Activated CD4-positive, alpha-beta T cell treated with anti-CD3 and anti-CD28 coated beads for 36 hours (primary cell): ENCODE data around the gene TSHR. TPM values are rescaled to one million over a fixed set of nuclear protein-coding genes. Genes with fewer than 3 reads are reported as not detected.
A peak's percentile ranks its signal among the peaks of the same experiment; 100 is the strongest.

Source experiments
- ATAC-seq: fragments of 200-7000 bp; cut with Tn5 transposase; one replicate; pipeline ENCODE4 v1.10.0; 2021; ENCODE audit warnings: mild to moderate bottlenecking, moderate library complexity
- CTCF ChIA-PET: fragments of 350-600 bp; sonication (Branson Sonifier 250); formaldehyde crosslinking; loops from one replicate; lab custom pipeline; 2021; ENCODE audit warnings: antibody characterized with exemption; lab: Charles Lee
- POLR2A ChIA-PET: fragments of 350-600 bp; sonication (Branson Sonifier 250); formaldehyde crosslinking; loops from one replicate; lab custom pipeline; 2021; ENCODE audit warnings: antibody characterized with exemption, inconsistent platforms; lab: Charles Lee
- DNase-seq: peaks from one replicate; pipeline ENCODE4 v3.0.0-alpha.2; 2020
- H3K27ac Mint-ChIP-seq: one replicate; pipeline ENCODE4 v1.8.0; 2021; ENCODE audit warnings: mixed read lengths
- H3K27me3 Mint-ChIP-seq: one replicate; pipeline ENCODE4 v1.8.0; 2021; ENCODE audit warnings: mixed read lengths
- H3K36me3 Mint-ChIP-seq: one replicate; pipeline ENCODE4 v1.8.0; 2021; ENCODE audit warnings: low read depth, mixed read lengths
- H3K4me1 Mint-ChIP-seq: one replicate; pipeline ENCODE4 v1.8.0; 2021; ENCODE audit warnings: mixed read lengths
- H3K4me3 Mint-ChIP-seq: one replicate; pipeline ENCODE4 v1.8.0; 2021; ENCODE audit warnings: mild to moderate bottlenecking, moderate library complexity, mixed read lengths
- H3K9me3 Mint-ChIP-seq: one replicate; pipeline ENCODE4 v1.8.0; 2021; ENCODE audit warnings: low read depth, mixed read lengths
- intact Hi-C, 2 experiments: fragments of 100-400 bp; cut with DNase I in 1 of 2; cut with micrococcal nuclease in 1 of 2; formaldehyde crosslinking; loops; one replicate each; pipeline versions ENCODE4 v1.14.2 to v1.15.1; 2022 to 2024; cut with DNase I, micrococcal nuclease
- total RNA-seq, 2 experiments: library from RNA; stranded (reverse); gene quantifications; one replicate each; pipeline ENCODE4 v1.2.3, GENCODE V29; 2021

TSHR gene
- total RNA-seq, 2 experiments from 2014 or later: not detected

- Mint-ChIP-seq H3K4me1 (peaks cover 8% of the 10 kb centered on the region), H3K27ac (no peak overlapping the region), H3K9me3 (no peaks in the 10 kb centered on the region), H3K36me3 (no peaks in the 10 kb centered on the region), H3K27me3 (peaks cover 9% of the 10 kb centered on the region), H3K4me3 (no peak overlapping the region)
- ChIA-PET POLR2A (interaction anchor here (0.7 to 0.8 kb wide), 2 partner anchors 10 to 12 kb away, joined by 3 to 4 read pairs; no protein-coding TSS in a partner anchor), CTCF (interaction anchor here (0.6 to 9.5 kb wide), 5 partner anchors 12 to 224 kb away, joined by 3 to 102 read pairs (median 4); no protein-coding TSS in a partner anchor)
- DNase-seq (no peak), ATAC-seq (peak; percentile 16)
- intact Hi-C loops: no loop called here
These were observed 18.7 kb downstream of the TSHR start for GRCh38 chr14:80973931-80974641.

GRCh38 chr14:80974679-80975078 is 19.3 kb downstream of the TSHR start:
- no peak overlapping the region for H3K4me3 Mint-ChIP-seq
- peaks cover 9% of the 10 kb centered on the region for H3K27me3 Mint-ChIP-seq
- ChIA-PET CTCF (interaction anchor here (1.1 to 9.5 kb wide), 2 partner anchors 12 to 19 kb away, joined by 4 to 102 read pairs; no protein-coding TSS in a partner anchor), POLR2A (no interaction called here)
- DNase-seq (no peak), ATAC-seq (no peak)
- intact Hi-C loops: no loop called here
- H3K4me1 Mint-ChIP-seq: peaks cover 8% of the 10 kb centered on the region
- H3K9me3 Mint-ChIP-seq: no peaks in the 10 kb centered on the region
- no peaks in the 10 kb centered on the region for H3K36me3 Mint-ChIP-seq
- no peak overlapping the region for H3K27ac Mint-ChIP-seq

- intact Hi-C loops: no loop called here
- H3K4me3 Mint-ChIP-seq: no peak overlapping the region
- DNase-seq (no peak), ATAC-seq (peak; percentile 57)
- no peaks in the 10 kb centered on the region for H3K9me3 Mint-ChIP-seq
- POLR2A ChIA-PET: no interaction called here
- H3K27me3 Mint-ChIP-seq: peaks cover 11% of the 10 kb centered on the region
- peaks cover 8% of the 10 kb centered on the region for H3K4me1 Mint-ChIP-seq
- CTCF ChIA-PET: interaction anchor here (0.5 to 9.5 kb wide), 6 partner anchors 9 to 440 kb away, joined by 3 to 102 read pairs (median 5); partner anchors contain the start of gene TSHR
- H3K27ac Mint-ChIP-seq: no peak overlapping the region
- no peaks in the 10 kb centered on the region for H3K36me3 Mint-ChIP-seq
These were observed 21.8 kb downstream of the TSHR start for GRCh38 chr14:80977221-80977620.

- Mint-ChIP-seq H3K36me3 (no peaks in the 10 kb centered on the region), H3K27ac (no peak overlapping the region), H3K27me3 (peaks cover 9% of the 10 kb centered on the region), H3K4me1 (peaks cover 8% of the 10 kb centered on the region), H3K9me3 (no peaks in the 10 kb centered on the region), H3K4me3 (no peak overlapping the region)
- POLR2A ChIA-PET: no interaction called here
- no peak for DNase-seq
- intact Hi-C loops: no loop called here
- CTCF ChIA-PET: interaction anchor here (0.7 to 9.5 kb wide), 5 partner anchors 8 to 18 kb away, joined by 3 to 102 read pairs (median 5); no protein-coding TSS in a partner anchor
- ATAC-seq: peak; percentile 64
These were observed 23.0 kb downstream of the TSHR start for GRCh38 chr14:80978403-80978802.

GRCh38 chr14:80979951-80980350 is 24.5 kb downstream of the TSHR start:
- H3K27ac Mint-ChIP-seq: no peak overlapping the region
- H3K9me3 Mint-ChIP-seq: no peaks in the 10 kb centered on the region
- ChIA-PET CTCF (interaction anchor here (1.0 kb wide), 1 partner anchor 290 kb away, joined by 3 read pairs; no protein-coding TSS in a partner anchor), POLR2A (no interaction called here)
- peaks cover 8% of the 10 kb centered on the region for H3K27me3 Mint-ChIP-seq
- DNase-seq (no peak), ATAC-seq (no peak)
- no peak overlapping the region for H3K4me3 Mint-ChIP-seq
- peaks cover 8% of the 10 kb centered on the region for H3K4me1 Mint-ChIP-seq
- H3K36me3 Mint-ChIP-seq: no peaks in the 10 kb centered on the region
- intact Hi-C loops: no loop called here

GRCh38 chr14:80981156-80981555 is 25.7 kb downstream of the TSHR start:
- H3K27ac Mint-ChIP-seq: no peak overlapping the region
- ATAC-seq: no peak
- DNase-seq: no peak
- no peaks in the 10 kb centered on the region for H3K36me3 Mint-ChIP-seq
- no peak overlapping the region for H3K4me3 Mint-ChIP-seq
- ChIA-PET POLR2A (no interaction called here), CTCF (interaction anchor here (0.8 to 1.7 kb wide), 3 partner anchors 9 to 90 kb away, joined by 3 to 4 read pairs (median 3); no protein-coding TSS in a partner anchor)
- H3K4me1 Mint-ChIP-seq: peaks cover 8% of the 10 kb centered on the region
- H3K9me3 Mint-ChIP-seq: no peaks in the 10 kb centered on the region
- intact Hi-C loops: no loop called here
- peaks cover 7% of the 10 kb centered on the region for H3K27me3 Mint-ChIP-seq

- H3K4me1 Mint-ChIP-seq: peaks cover 8% of the 10 kb centered on the region
- ATAC-seq: no peak
- H3K4me3 Mint-ChIP-seq: no peak overlapping the region
- no peaks in the 10 kb centered on the region for H3K9me3 Mint-ChIP-seq
- DNase-seq: no peak
- H3K27me3 Mint-ChIP-seq: peaks cover 7% of the 10 kb centered on the region
- no peak overlapping the region for H3K27ac Mint-ChIP-seq
- POLR2A ChIA-PET: no interaction called here
- intact Hi-C loops: no loop called here
- CTCF ChIA-PET: interaction anchor here (0.6 to 1.7 kb wide), 4 partner anchors 9 to 161 kb away, joined by 3 to 4 read pairs (median 3); no protein-coding TSS in a partner anchor
- H3K36me3 Mint-ChIP-seq: no peaks in the 10 kb centered on the region
These were observed 26.3 kb downstream of the TSHR start for GRCh38 chr14:80981673-80982072.

GRCh38 chr14:80982711-80983110 is 27.3 kb downstream of the TSHR start:
- ChIA-PET POLR2A (no interaction called here), CTCF (interaction anchor here (1.7 kb wide), 1 partner anchor 23 kb away, joined by 3 read pairs; no protein-coding TSS in a partner anchor)
- no peak overlapping the region for H3K4me3 Mint-ChIP-seq
- no peaks in the 10 kb centered on the region for H3K36me3 Mint-ChIP-seq
- H3K4me1 Mint-ChIP-seq: peaks cover 8% of the 10 kb centered on the region
- no peak overlapping the region for H3K27ac Mint-ChIP-seq
- H3K9me3 Mint-ChIP-seq: no peaks in the 10 kb centered on the region
- peaks cover 7% of the 10 kb centered on the region for H3K27me3 Mint-ChIP-seq
- intact Hi-C loops: no loop called here
- DNase-seq (no peak), ATAC-seq (no peak)

- ChIA-PET CTCF (interaction anchor here (0.5 to 7.3 kb wide), 41 partner anchors 9 to 931 kb away, joined by 3 to 119 read pairs (median 3); partner anchors contain the start of genes CEP128 and TSHR), POLR2A (interaction anchor here (0.7 to 0.9 kb wide), 2 partner anchors 28 to 56 kb away, joined by 4 to 6 read pairs; no protein-coding TSS in a partner anchor)
- no peak overlapping the region for H3K4me3 Mint-ChIP-seq
- intact Hi-C loops: loop anchor here (1.0 to 5.0 kb wide), 7 partner anchors 28 to 931 kb away; partner anchors contain the start of gene TSHR (in 1 of the 2)
- H3K4me1 Mint-ChIP-seq: no peaks in the 10 kb centered on the region
- no peaks in the 10 kb centered on the region for H3K36me3 Mint-ChIP-seq
- peak; percentile 34 for ATAC-seq
- peak; percentile 74 for DNase-seq
- H3K27me3 Mint-ChIP-seq: peaks cover 9% of the 10 kb centered on the region
- H3K9me3 Mint-ChIP-seq: no peaks in the 10 kb centered on the region
- no peak overlapping the region for H3K27ac Mint-ChIP-seq
These were observed 32.0 kb downstream of the TSHR start for GRCh38 chr14:80987235-80988032.

- ChIA-PET CTCF (interaction anchor here (1.0 to 7.3 kb wide), 12 partner anchors 9 to 182 kb away, joined by 3 to 119 read pairs (median 4); partner anchors contain the start of gene TSHR), POLR2A (interaction anchor here (1.1 kb wide), 1 partner anchor 46 kb away, joined by 3 read pairs; no protein-coding TSS in a partner anchor)
- ATAC-seq (no peak), DNase-seq (no peak)
- no peak overlapping the region for H3K4me3 Mint-ChIP-seq
- H3K4me1 Mint-ChIP-seq: no peaks in the 10 kb centered on the region
- H3K27ac Mint-ChIP-seq: no peak overlapping the region
- H3K9me3 Mint-ChIP-seq: no peaks in the 10 kb centered on the region
- peaks cover 10% of the 10 kb centered on the region for H3K27me3 Mint-ChIP-seq
- intact Hi-C loops: loop anchor here in 1 of 2 experiments (1.0 to 5.0 kb wide), 3 partner anchors 136 to 781 kb away; no protein-coding TSS in a partner anchor
- H3K36me3 Mint-ChIP-seq: no peaks in the 10 kb centered on the region
These were observed 32.8 kb downstream of the TSHR start for GRCh38 chr14:80988192-80988591.
